Activated T-cell treated with anti-CD3 and anti-CD28 coated beads for 48 hours (primary cell): Measurements from ENCODE around the gene NMB.
"Not testable (repeated sequence)": the region's sequence is repeated elsewhere in the genome, so short reads cannot be mapped to it uniquely, and the experiment has no call there.

Experiments used
- DNase-seq: peaks from one replicate; pipeline ENCODE4 v3.0.0-alpha.2; 2020; ENCODE audit warnings: low read depth

Gene NMB

GRCh38 chr15:84658080-84658787, at the start of gene NMB:
Gene NMB (minus strand): TSS chr15:84658199. CDS start chr15:84658152, 47 bp downstream.
- DNase-seq, result peak; percentile 81

- DNase-seq, result no peak
Measured at GRCh38 chr15:84703808-84704207, 45.8 kb upstream of the NMB start.

GRCh38 chr15:84702961-84703482, 45.0 kb upstream of the NMB start:
- no peak for DNase-seq

GRCh38 chr15:84699538-84700191, 41.7 kb upstream of the NMB start:
- no peak for DNase-seq

- no peak for DNase-seq
Measured at GRCh38 chr15:84697236-84697990, 39.4 kb upstream of the NMB start.

GRCh38 chr15:84696757-84697156, 38.8 kb upstream of the NMB start:
- DNase-seq, result no peak

GRCh38 chr15:84690342-84690741, 32.3 kb upstream of the NMB start:
- DNase-seq, result no peak

- DNase-seq, result no peak
Measured at GRCh38 chr15:84689858-84690257, 31.9 kb upstream of the NMB start.

GRCh38 chr15:84686446-84686845, 28.4 kb upstream of the NMB start:
- not testable (repeated sequence) for DNase-seq

- DNase-seq, result no peak
Measured at GRCh38 chr15:84685304-84685703, 27.3 kb upstream of the NMB start.

GRCh38 chr15:84684092-84684491, 26.1 kb upstream of the NMB start:
- DNase-seq, result no peak

- no peak for DNase-seq
Measured at GRCh38 chr15:84681831-84682230, 23.8 kb upstream of the NMB start.

- DNase-seq, result no peak
Measured at GRCh38 chr15:84671211-84671610, 13.2 kb upstream of the NMB start.

GRCh38 chr15:84669726-84670125, 11.7 kb upstream of the NMB start:
- DNase-seq, result peak; percentile 42

GRCh38 chr15:84668221-84668982, 10.4 kb upstream of the NMB start:
- no peak for DNase-seq

- no peak for DNase-seq
Measured at GRCh38 chr15:84666373-84666772, 8.4 kb upstream of the NMB start.

- no peak for DNase-seq
Measured at GRCh38 chr15:84661001-84661400, 3.0 kb upstream of the NMB start.

GRCh38 chr15:84659904-84660781, 2.1 kb upstream of the NMB start:
- DNase-seq, result no peak

GRCh38 chr15:84658788-84659411, 901 bp upstream of the NMB start:
- no peak for DNase-seq

- no peak for DNase-seq
Measured at GRCh38 chr15:84657748-84658079, 285 bp downstream of the NMB start.

GRCh38 chr15:84656972-84657371, 1.0 kb downstream of the NMB start:
- DNase-seq, result no peak
